Bladder microvascular endothelial cell (primary cell): ENCODE data around the gene ESCO1. TPM values are rescaled to one million over a fixed set of nuclear protein-coding genes. Genes with fewer than 3 reads are reported as not detected.

Source experiments
- total RNA-seq: library from RNA; depleted of rRNA; stranded (reverse); fragments of >200 nt; gene quantifications from 2 replicates; pipeline ENCODE4 v1.2.3, GENCODE V29; 2014

Gene ESCO1
- 8.9 and 15.2 TPM in 2 replicates for total RNA-seq

GRCh38 chr18:21600526-21601410 is at the start of gene ESCO1:
TSS of gene ESCO1 (minus strand) at chr18:21600704. CDS start at chr18:21574843, 25,861 bp downstream.

GRCh38 chr18:21612125-21613039 is 11.9 kb upstream of the ESCO1 start, which contains the start of gene SNRPD1:
TSS of gene SNRPD1 (plus strand) at chr18:21612314. CDS start at chr18:21612430, 116 bp downstream.

Other genes with a start within 250 kb of the ESCO1 start
- 19.1 and 42.9 TPM in 2 replicates for gene SNRPD1, start 11.6 kb upstream of the ESCO1 start, total RNA-seq
- gene ABHD3, start 104.1 kb upstream of the ESCO1 start, total RNA-seq, result 4.4 and 9.4 TPM in 2 replicates
- gene MIB1, start 140.1 kb upstream of the ESCO1 start, total RNA-seq, result 31.2 and 84.3 TPM in 2 replicates